NCI-H146 treated with DMSO at 0.1 percent for 48 hours (cell line): ENCODE results near the gene USP6NL.

ENCODE experiments used
- DNase-seq: peaks from one replicate; lab custom pipeline; 2025; ENCODE audit not compliant: unreplicated experiment; lab: John Stamatoyannopoulos, UW

USP6NL gene

GRCh38 chr10:11617233-11617632 is 5.8 kb upstream of the USP6NL start:
- no peak for DNase-seq

GRCh38 chr10:11616021-11616420 is 4.6 kb upstream of the USP6NL start:
- DNase-seq: no peak

- DNase-seq: no peak
Measured at GRCh38 chr10:11615396-11615795, 3.9 kb upstream of the USP6NL start.

- DNase-seq: peak; percentile 52
Measured at GRCh38 chr10:11612021-11613001, 861 bp upstream of the USP6NL start.

GRCh38 chr10:11610826-11611247 is 613 bp downstream of the USP6NL start:
- no peak for DNase-seq

GRCh38 chr10:11610166-11610825 is 1.2 kb downstream of the USP6NL start:
- no peak for DNase-seq

- no peak for DNase-seq
Measured at GRCh38 chr10:11609492-11610093, 1.9 kb downstream of the USP6NL start.

GRCh38 chr10:11609052-11609451 is 2.4 kb downstream of the USP6NL start:
- no peak for DNase-seq

GRCh38 chr10:11608159-11609013 is 3.1 kb downstream of the USP6NL start:
- no peak for DNase-seq

GRCh38 chr10:11605807-11606408 is 5.5 kb downstream of the USP6NL start:
- no peak for DNase-seq

GRCh38 chr10:11604865-11605650 is 6.4 kb downstream of the USP6NL start:
- DNase-seq: no peak

- no peak for DNase-seq
Measured at GRCh38 chr10:11603741-11604140, 7.7 kb downstream of the USP6NL start.

- peak; percentile 99 for DNase-seq
Measured at GRCh38 chr10:11602919-11603523, 8.4 kb downstream of the USP6NL start.

GRCh38 chr10:11602358-11602757 is 9.1 kb downstream of the USP6NL start:
- DNase-seq: no peak

- DNase-seq: no peak
Measured at GRCh38 chr10:11601670-11602069, 9.8 kb downstream of the USP6NL start.

GRCh38 chr10:11600280-11600679 is 11.2 kb downstream of the USP6NL start:
- no peak for DNase-seq

GRCh38 chr10:11598712-11599397 is 12.6 kb downstream of the USP6NL start:
- DNase-seq: no peak

GRCh38 chr10:11597470-11597869 is 14.0 kb downstream of the USP6NL start:
- no peak for DNase-seq

GRCh38 chr10:11595395-11595692 is 16.1 kb downstream of the USP6NL start:
- no peak for DNase-seq
